HG03378 (cell line): ENCODE data around the gene PCTP.

Experiments
- ATAC-seq: cut with Tn5 transposase; IDR thresholded peaks from one replicate; pipeline ENCODE4 v1.9.1; 2021; ENCODE audit warnings: mild to moderate bottlenecking, moderate library complexity; ENCODE audit not compliant: unreplicated experiment

Gene PCTP

DNA sequence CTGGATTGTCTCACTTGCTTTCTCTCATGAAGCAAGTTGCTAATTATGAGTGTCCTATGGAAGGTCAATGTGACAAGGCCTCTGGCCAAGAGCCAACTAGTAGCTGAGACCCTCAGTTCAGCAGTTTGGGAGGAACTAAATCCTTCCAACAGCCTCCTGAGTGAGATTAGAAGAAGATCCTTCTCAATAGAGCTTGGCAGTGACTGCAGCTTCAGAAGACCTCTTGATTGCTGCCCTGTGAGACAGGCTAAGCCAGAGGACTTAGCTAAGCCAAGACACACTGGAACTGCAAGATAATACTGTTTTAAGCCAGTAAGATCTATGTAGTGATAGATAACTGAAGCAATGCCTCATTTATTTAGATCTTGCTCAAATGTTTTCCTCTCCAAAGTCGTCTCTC, 34.3 kb downstream of the PCTP start:
- no peak for ATAC-seq

DNA sequence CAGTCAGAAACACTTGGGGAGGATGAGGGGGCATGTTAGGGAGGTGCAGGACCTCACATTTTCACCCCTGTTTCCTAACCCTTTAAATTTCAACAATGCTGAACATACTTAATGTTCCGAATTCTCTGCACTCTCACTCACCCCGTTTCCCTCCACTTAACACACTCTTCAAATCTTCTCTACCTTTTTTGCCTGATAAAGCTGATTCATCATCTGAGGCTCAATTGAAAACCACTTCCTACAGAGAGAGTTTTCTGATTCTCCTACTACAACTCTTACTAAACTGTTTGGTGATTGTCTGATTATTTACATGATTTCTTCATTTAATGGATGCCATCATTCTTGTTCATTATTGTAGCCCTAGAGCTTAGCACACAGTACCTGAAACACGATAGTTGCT, 42.4 kb downstream of the PCTP start:
- no peak for ATAC-seq

DNA sequence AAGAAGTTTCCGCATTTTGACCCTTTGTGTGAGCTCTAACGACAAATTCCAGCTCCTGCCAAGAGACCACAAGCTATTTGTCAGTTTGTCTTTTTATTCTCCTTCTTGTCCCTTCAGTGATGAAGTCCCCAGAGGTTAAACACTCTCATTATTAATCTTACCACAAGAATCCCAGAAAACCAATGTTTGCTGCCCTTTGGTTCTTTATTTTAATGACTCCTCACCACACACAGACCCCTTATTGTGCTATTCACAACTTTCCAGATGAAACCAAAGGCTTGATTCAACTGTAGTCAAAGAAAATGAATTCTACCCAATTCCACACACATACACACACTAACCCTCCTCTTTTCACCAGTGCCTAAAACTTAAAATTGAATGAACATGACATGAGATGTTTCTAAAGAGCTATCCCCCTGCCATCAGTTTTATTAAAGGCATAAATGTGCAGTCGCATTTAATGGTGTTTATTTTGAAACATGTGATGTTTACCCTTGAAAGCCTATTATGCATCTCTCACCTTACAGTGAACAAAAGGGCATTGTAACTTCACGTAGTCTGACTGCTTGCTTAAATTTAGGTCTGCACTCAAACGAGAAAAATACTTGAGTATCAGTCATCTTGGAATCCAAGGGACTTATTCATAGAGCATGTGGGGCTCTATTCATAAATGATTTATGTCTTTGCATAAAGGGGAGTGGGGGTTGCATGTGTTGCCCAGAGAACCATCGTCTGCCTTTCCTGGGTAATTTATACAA, 44.1 kb downstream of the PCTP start:
- no peak for ATAC-seq

DNA sequence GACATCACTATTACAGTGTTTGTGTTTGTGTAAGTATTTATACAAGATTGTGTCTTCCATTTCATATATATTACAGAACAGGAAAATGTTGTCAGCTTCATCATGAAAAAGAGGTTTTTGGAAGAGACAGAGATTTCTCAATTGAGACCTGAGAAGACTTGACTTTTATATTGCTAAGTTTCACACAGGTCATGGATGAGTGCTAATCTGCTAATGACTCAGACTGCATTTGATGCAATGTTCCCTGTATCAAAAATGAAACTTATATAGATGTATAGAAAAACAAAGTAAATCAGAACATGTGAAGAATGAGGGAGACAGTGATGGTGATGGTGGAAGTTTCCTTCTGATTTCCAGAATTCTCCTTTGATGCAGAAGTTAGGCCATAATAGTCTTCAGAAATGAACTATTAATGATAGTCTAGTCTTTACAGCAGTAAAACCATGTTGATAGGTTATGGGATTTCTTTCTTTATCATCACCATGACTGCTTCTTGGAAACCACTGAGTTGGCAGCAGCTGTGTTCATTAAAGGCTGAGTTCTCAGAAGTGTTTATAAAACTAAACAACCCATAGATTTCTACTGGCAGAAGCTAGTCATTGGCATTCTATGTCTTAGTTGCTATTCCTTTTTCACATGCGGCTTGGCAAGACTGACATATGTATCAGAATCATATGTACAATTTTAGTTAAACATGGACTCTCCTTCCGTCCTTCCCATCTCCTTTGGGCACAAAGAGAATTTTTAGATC, 56.1 kb downstream of the PCTP start:
- ATAC-seq, result no peak

DNA sequence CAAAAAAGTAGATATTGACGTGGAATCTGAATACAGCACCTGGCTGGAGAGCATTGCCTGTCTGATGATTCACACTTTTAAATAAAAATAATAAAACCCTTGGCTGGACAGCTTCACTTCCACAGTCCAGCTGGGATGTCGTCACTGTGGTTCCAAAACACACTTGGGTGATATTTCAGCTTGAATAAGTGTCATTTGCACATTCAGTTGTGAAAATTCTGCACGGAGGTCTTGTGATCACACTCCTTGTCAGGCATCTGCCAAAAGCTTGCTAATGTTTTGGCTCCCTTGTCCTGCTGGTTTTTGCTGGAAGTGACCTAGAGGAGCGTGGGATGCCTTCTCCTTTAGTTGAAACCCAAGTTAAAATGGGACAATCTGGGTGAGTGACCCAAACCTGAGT, 60.7 kb downstream of the PCTP start:
- ATAC-seq, result no peak

DNA sequence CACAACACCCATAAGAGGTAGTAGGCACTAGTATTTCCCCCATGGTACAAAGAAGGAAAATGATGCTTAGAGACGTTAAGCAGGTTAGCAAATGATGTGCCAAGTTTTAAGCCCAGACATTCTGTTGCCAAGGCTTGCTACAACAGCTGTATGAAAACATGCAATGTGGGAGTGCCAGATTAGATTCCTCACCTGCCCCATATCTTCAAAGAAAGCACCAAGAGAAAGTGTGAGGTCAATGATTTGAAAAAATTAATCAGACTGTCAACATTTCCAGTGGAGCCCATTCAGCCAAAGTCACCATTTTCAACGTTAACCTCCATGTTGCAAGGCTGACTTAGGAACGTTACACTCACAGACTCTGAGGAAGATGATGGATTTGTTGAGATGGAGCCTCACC, 61.5 kb downstream of the PCTP start:
- ATAC-seq, result no peak

DNA sequence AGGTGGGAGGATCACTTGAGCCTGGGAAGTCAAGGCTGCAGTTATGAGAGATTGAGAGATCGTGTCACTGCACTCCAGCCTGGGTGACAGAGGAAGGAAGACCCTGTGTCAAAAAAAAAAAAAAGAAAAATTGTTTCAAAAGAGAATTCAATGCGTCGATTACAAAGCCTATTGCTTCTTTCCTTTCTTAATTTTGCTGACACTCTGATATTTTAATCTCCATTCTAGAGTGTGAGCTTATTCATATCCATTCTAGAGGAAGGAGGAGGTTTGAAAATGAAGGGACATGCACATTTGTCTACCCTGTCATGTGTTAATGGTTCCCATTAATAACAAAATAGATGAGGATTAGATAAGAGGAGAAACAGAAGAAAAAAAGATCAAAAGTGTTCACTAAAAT, 63.1 kb downstream of the PCTP start:
- no peak for ATAC-seq

DNA sequence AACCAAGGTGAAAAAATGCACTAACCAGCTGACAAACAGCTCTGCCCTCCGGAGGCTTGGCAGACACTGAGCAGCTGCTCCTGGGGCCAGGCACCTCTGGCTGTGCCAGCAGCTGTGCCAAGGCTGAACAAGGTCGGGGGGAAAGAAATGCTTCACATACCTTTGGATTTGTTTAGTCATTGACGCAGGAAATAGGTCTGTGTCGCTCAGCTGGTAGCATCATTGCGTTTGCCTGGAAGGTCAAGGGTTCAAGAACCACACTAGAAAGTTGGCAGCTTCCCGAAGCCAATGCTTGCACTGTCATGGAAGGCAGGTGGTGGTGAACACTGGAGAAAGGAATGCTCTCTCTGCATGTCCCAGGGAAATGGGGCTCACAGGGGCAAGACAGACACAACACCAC, 63.5 kb downstream of the PCTP start:
- ATAC-seq, result no peak

DNA sequence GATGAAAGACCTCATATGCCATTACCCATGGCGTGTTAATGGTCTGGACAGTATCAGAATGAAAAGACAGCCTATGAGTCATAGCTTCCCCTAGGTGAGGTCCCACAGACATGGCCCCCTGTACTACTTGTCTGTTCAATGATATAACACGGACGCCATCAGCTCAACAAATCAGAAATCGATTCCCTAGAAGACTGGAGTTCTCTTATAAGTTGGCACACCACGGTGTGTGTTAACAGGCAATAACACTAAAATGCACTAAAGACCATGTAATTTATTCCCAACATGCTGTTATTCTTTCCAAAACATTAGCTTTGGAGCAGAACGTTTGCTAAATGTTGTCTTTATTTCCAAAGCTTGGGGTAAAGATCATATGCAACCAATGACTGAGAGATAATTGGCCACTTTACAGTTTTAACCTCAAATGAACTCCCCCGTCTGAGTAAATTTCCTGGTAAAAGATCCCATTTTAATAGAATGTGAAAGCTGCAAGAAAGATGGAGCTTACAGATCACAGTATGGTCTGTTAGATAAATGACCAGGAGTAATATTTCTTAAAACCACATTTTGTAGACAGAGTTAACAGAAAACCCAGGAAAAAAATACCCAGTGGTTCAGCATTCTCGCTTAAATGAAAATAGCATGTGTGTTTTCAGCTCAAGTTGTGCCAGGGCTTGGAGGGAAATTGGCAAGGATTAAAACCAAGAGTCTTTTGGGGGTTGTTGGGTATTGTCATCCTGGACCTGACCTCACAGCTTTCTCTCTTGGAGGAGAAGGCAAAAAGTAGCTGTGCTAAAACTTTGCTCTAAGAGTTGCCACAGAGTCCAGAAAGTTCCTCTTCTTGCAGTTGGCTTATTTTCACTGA, 65.9 kb downstream of the PCTP start:
- ATAC-seq, result no peak

DNA sequence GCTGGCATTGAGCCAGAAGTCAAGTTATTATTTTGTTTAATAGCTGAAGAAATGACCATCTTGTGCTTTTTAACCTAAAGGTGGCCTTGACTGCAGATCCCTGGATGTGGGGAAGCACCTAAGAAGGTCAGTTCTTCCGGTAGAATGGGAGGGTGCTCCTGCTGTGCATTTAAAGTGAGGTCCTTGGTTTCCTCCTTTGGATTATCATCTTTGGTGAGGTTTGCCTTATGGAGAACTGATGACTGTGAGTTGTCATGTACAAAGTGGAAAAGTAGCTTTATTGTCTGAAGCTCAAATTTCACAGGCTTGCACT, 66.5 kb downstream of the PCTP start:
- no peak for ATAC-seq

DNA sequence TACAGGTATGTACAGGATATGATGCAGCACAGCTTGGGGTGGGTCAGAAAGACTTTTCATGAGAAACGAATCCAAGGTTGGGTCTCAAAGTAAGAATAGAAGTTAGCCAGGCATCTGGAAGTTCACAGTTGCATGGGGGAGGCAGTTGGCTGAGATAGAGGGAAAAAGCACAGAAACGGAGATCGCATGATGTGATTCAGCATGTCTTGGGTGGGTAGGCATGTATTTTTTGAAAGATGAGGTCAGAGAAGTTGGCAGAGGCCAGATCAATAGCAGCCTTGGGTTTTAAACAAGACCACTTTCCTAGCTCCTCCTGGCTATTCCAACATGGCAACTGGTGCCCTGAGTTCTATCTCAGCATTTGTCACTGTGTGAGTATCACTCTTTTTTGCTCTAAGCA, 67.2 kb downstream of the PCTP start:
- no peak for ATAC-seq

DNA sequence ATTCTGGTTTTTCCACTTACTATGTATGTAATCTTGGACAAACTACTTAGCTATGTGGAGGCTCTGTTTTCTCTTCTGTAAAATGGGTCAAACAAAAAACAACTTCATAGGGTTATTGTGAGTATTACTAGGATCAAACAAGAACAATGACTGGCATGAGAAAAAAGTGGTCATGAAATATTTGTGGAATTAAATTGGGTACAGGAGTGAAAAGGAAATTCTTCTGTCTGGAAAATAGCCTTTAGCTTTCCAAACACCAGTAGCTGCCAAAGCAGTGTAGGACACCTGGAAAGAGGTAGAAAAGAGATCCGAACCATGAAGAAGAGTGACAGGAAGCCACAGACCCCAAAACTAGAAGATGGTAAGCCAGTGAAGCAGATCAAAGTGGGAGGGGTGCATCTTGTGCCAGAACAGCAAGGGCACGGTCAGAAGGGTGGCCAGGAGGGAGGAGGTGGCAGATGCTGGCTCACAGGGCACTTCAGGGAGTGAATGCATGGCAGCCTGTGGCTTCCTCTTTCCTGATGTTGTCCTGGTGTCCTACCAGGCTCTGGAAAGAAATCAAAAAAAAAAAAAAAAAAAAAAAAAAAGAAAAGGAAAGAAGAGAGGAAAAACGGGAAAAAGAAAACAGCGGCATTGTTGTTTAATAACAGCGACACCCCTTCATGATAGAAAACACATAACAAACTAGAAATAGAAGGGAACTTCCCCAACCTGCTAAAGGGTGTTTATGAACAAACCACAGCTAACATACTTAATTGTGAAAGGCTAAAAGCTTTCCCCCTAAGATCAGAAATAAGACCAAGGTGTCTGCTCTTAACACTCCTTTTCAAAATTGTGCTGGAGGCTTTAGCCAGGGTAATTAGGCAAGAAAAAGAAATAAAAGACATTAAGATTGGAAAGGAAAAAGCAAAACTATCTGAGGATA, 67.9 kb downstream of the PCTP start:
- ATAC-seq, result no peak

DNA sequence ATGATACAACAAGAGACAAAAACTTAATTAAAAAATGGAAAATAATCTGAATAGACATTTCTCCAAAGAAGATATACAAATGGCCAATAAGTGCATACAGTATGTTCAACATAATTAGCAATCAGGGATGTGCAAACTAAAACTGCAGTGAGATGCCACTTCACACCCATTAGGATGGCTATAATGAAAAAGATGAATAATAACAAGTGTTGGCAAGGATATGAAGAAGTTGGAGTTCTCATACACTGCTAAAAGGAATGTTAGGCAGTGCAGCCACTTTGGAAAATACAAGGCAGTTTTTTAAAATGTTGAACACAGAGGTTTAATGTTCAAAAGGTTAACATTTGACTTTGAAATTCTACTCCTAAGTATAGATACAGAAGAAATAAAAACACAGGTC, 69.8 kb downstream of the PCTP start:
- no peak for ATAC-seq

DNA sequence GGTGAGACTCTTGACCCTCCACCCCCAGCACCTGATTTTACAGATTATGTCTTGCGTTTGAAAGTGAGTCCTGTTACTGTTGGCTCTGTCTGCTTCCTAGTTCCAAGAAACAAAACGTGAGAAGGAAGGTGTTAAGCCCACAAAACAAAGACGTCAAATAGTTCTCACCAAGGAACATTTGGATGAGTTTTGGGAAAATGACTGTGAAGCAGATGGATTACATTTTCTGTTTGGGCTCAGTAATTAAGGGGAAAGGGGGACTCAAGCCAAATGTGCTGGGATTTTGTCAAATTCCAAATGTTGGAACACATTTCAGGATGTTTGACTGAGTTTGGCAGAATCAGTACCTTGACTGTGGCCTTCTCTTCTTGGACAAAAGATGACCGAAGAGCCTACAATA, 71.2 kb downstream of the PCTP start:
- ATAC-seq, result no peak

DNA sequence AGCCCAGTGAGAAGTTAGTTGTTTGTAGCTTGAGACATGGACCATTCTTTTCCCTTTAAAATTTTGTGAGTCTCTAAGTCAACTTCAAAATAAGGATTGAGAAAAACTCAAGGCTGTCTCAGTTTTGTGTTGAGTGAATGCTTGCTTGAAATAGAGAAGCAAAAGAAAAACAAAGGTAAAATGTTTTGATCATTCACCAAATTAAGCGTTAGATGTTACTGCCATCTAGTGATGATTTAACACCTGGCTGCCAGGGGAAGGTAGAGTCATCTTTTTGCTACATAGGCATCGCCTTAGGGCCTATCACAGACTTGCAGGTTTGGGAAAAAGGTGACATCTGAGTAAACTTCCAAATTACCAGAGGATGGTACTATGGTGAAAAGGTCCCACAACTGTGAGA, 74.4 kb downstream of the PCTP start:
- ATAC-seq, result no peak
